SK-N-SH (cell line): ENCODE data around the gene MYO1F. TPM values are rescaled to one million over a fixed set of nuclear protein-coding genes. Genes with fewer than 3 reads are reported as not detected.

Source experiments
- CTCF ChIA-PET: fragments of 300-600, 350-600 bp; formaldehyde crosslinking; extraction: SDS; loops from one replicate; lab custom pipeline; 2021; lab: Yijun Ruan, JAX
- POLR2A ChIA-PET: fragments of 350-600 bp; sonication (Branson Sonifier 250); formaldehyde crosslinking; extraction: SDS; loops from one replicate; lab custom pipeline; 2020; ENCODE audit warnings: antibody characterized with exemption, inconsistent platforms; lab: Yijun Ruan, JAX
- DNase-seq: peaks from one replicate; pipeline ENCODE4 v3.0.0; 2012
- H2AFZ ChIP-seq: fragments of 200-600 bp; sonication (generic); 2 replicates; pipeline ENCODE4 v1.8.1; 2016; ENCODE audit warnings: antibody characterized with exemption, mild to moderate bottlenecking, low read depth
- H3F3A ChIP-seq: fragments of 200-600 bp; sonication (generic); replicated peaks from 2 replicates; pipeline ENCODE3; 2016; ENCODE audit warnings: antibody characterized with exemption, mild to moderate bottlenecking; ENCODE audit not compliant: insufficient read depth
- H3K27ac ChIP-seq, 2 experiments: fragments of 200-500 bp in 1 of 2; fragments of 200-600 bp in 1 of 2; sonication (Bioruptor generic) in 1 of 2; sonication (generic), shearing (Covaris generic) in 1 of 2; 2 replicates each; pipeline versions ENCODE4 v1.5.1 to v1.6.1; 2014 to 2016; ENCODE audit warnings: low read depth in 2 of 2, inconsistent platforms in 1 of 2, low read length in 1 of 2, mild to moderate bottlenecking in 1 of 2, mixed read lengths in 1 of 2
- H3K27me3 ChIP-seq: fragments of 200-600 bp; sonication (generic), shearing (Covaris generic); 2 replicates; pipeline ENCODE4 v1.6.1; 2016; ENCODE audit warnings: mixed run types; ENCODE audit not compliant: insufficient read depth
- H3K36me3 ChIP-seq, 2 experiments: fragments of 200-500 bp in 1 of 2; fragments of 200-600 bp in 1 of 2; sonication (Bioruptor generic) in 1 of 2; sonication (generic) in 1 of 2; replicated peaks in 1 of 2; 2 replicates each; pipeline versions ENCODE3 to v1.5.1; 2014 to 2016; ENCODE audit warnings: low read length in 1 of 2, mild to moderate bottlenecking in 1 of 2; ENCODE audit not compliant: insufficient read depth in 2 of 2, control insufficient read depth in 1 of 2
- H3K4me1 ChIP-seq, 2 experiments: fragments of 200-500 bp in 1 of 2; fragments of 200-600 bp in 1 of 2; sonication (Bioruptor generic) in 1 of 2; sonication (generic), shearing (Covaris generic) in 1 of 2; 2 replicates each; pipeline versions ENCODE4 v1.5.1 to v1.6.1; 2014 to 2016; ENCODE audit warnings: low read depth in 1 of 2, low read length in 1 of 2, mixed run types in 1 of 2; ENCODE audit not compliant: insufficient read depth in 2 of 2, control insufficient read depth in 1 of 2
- H3K4me2 ChIP-seq: fragments of 200-600 bp; sonication (generic), shearing (Covaris generic); 2 replicates; pipeline ENCODE4 v1.6.1; 2017; ENCODE audit warnings: mixed run types
- H3K4me3 ChIP-seq, 2 experiments: fragments of 200-500 bp in 1 of 2; fragments of 200-600 bp in 1 of 2; sonication (Bioruptor generic) in 1 of 2; sonication (generic), shearing (Covaris generic) in 1 of 2; 2 replicates each; pipeline versions ENCODE4 v1.5.1 to v1.8.1; 2014 to 2016; ENCODE audit warnings: low read depth in 2 of 2, inconsistent platforms in 1 of 2, low read length in 1 of 2, mild to moderate bottlenecking in 1 of 2, mixed read lengths in 1 of 2, moderate library complexity in 1 of 2
- H3K79me2 ChIP-seq: fragments of 200-600 bp; sonication (generic); 2 replicates; pipeline ENCODE4 v1.8.1; 2017; ENCODE audit warnings: mild to moderate bottlenecking; ENCODE audit not compliant: insufficient read depth
- H3K9ac ChIP-seq: fragments of 200-600 bp; sonication (generic); 2 replicates; pipeline ENCODE4 v1.6.1; 2017; ENCODE audit warnings: mixed run types
- H3K9me2 ChIP-seq: fragments of 200-600 bp; sonication (generic); 2 replicates; pipeline ENCODE4 v1.6.1; 2017; ENCODE audit warnings: mixed run types
- H3K9me3 ChIP-seq: fragments of 200-600 bp; sonication (generic); 2 replicates; pipeline ENCODE4 v1.6.1; 2017; ENCODE audit warnings: mixed run types, mild to moderate bottlenecking, moderate library complexity
- H4K20me1 ChIP-seq: fragments of 200-600 bp; sonication (generic); 2 replicates; pipeline ENCODE4 v1.6.1; 2017; ENCODE audit warnings: mild to moderate bottlenecking, mixed run types; ENCODE audit not compliant: insufficient read depth
- EZH2phosphoT487 ChIP-seq: fragments of 200-600 bp; sonication (generic); IDR thresholded peaks from 2 replicates; pipeline ENCODE4 v1.6.1; 2017; ENCODE audit warnings: low read depth, mixed run types, mild to moderate bottlenecking, antibody characterized with exemption, moderate library complexity, borderline replicate concordance
- FOXJ3 ChIP-seq: sonication (generic); formaldehyde crosslinking; IDR thresholded peaks from 2 replicates; pipeline ENCODE4 v1.5.1; 2020; ENCODE audit warnings: mild to moderate bottlenecking, missing genetic modification reagents
- FOXM1 ChIP-seq: IDR thresholded peaks from 2 replicates; pipeline ENCODE4 v1.4.0; 2012; ENCODE audit warnings: low read depth, mild to moderate bottlenecking
- GABPA ChIP-seq: IDR thresholded peaks from 2 replicates; pipeline ENCODE4 v1.4.0; 2012; ENCODE audit warnings: low read depth, mild to moderate bottlenecking
- GATA2 ChIP-seq: sonication (generic); formaldehyde crosslinking; IDR thresholded peaks from 2 replicates; pipeline ENCODE4 v1.5.0; 2020; ENCODE audit warnings: mild to moderate bottlenecking, missing genetic modification reagents
- JUND ChIP-seq: IDR thresholded peaks from 2 replicates; pipeline ENCODE4 v1.4.0; 2012
- MEF2A ChIP-seq: IDR thresholded peaks from 2 replicates; pipeline ENCODE4 v1.4.0; 2012; ENCODE audit warnings: low read depth, borderline replicate concordance
- NFIC ChIP-seq: IDR thresholded peaks from 2 replicates; pipeline ENCODE4 v1.4.0; 2012; ENCODE audit warnings: borderline replicate concordance
- NRF1 ChIP-seq: IDR thresholded peaks from 2 replicates; pipeline ENCODE4 v1.6.1; 2012; ENCODE audit warnings: low read depth, mild to moderate bottlenecking, low read length
- POLR2AphosphoS5 ChIP-seq: IDR thresholded peaks from 2 replicates; pipeline ENCODE4 v1.6.1; 2012; ENCODE audit warnings: low read depth, low read length
- RAD21 ChIP-seq: IDR thresholded peaks from 2 replicates; pipeline ENCODE4 v1.6.1; 2012; ENCODE audit warnings: mild to moderate bottlenecking, low read length
- RCOR1 ChIP-seq: fragments of 150-350 bp; IDR thresholded peaks from 2 replicates; pipeline ENCODE4 v1.6.1; 2017; ENCODE audit warnings: antibody characterized with exemption, low read length
- RFX5 ChIP-seq: IDR thresholded peaks from 2 replicates; pipeline ENCODE4 v1.6.1; 2012; ENCODE audit warnings: mild to moderate bottlenecking, improper control_type of control experiment, low read length
- RXRA ChIP-seq: IDR thresholded peaks from 2 replicates; pipeline ENCODE4 v1.4.0; 2012; ENCODE audit warnings: low read depth, mild to moderate bottlenecking, borderline replicate concordance
- SIN3A ChIP-seq: IDR thresholded peaks from 2 replicates; pipeline ENCODE4 v1.6.1; 2012; ENCODE audit warnings: low read depth, mild to moderate bottlenecking, low read length, moderate library complexity, borderline replicate concordance
- TCF12 ChIP-seq: IDR thresholded peaks from 2 replicates; pipeline ENCODE4 v1.4.0; 2012
- WGBS: methylation state at CpG from one replicate; pipeline ENCODE4 v1.1.6; 2017; ENCODE audit warnings: low lambda C conversion rate; 5-methylcytosine and 5-hydroxymethylcytosine counted together
- polyA plus RNA-seq, 3 experiments: library from polyadenylated mRNA; depleted of rRNA; stranded (reverse); fragments of >200 nt; gene quantifications; 2 replicates each; pipeline ENCODE4 v1.2.3, GENCODE V29; 2012
- TF ChIP-seq, protein P1 (sequence below): fragments of 150-350 bp; IDR thresholded peaks from 2 replicates; pipeline ENCODE4 v1.6.1; 2016; ENCODE audit warnings: mild to moderate bottlenecking, low read depth, low read length
- TF ChIP-seq, protein P2 (sequence below): fragments of 150-350 bp; IDR thresholded peaks from 2 replicates; pipeline ENCODE4 v1.6.1; 2017; ENCODE audit warnings: antibody characterized with exemption, low read length, low read depth, borderline replicate concordance
- TF ChIP-seq, protein P3 (sequence below): IDR thresholded peaks from 2 replicates; pipeline ENCODE4 v1.4.0; 2012; ENCODE audit warnings: low read depth, borderline replicate concordance

MYO1F gene
- polyA plus RNA-seq, 1 of the 3 experiments (the other 2 are of a cell fraction), result 0.51 TPM

DNA sequence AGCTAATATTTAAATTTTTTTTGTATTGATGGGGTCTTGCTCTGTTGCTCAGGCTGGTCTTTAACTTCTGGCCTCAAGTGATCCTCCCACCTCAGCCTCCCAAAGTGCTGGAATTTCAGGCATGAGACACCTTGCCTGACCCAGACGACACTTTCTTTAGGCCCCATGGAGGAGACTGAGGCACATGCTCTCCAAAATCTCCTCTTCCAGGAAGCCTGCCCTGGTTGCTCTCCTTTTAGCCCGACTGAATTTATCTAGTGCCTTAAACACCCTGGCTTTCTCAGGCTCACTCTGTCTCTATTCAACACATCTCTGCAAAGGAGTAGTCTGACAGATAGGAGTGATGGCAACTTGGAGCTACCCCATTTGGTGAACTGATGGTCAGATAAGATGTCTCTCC, 18.9 kb downstream of the MYO1F start:
- no peak overlapping the region for H3K4me3 ChIP-seq
- no peaks in the 10 kb centered on the region for H3F3A ChIP-seq
- H3K9me2 ChIP-seq, result no peaks in the 10 kb centered on the region
- no peak overlapping the region for H3K4me2 ChIP-seq
- no peaks in the 10 kb centered on the region for H3K9me3 ChIP-seq
- H3K36me3 ChIP-seq, result no peaks in the 10 kb centered on the region
- no peaks in the 10 kb centered on the region for H3K79me2 ChIP-seq
- no peaks in the 10 kb centered on the region for H3K4me1 ChIP-seq
- 0% methylated on average over 2 of the region's 2 CpGs for WGBS
- no peak for TF ChIP-seq POLR2AphosphoS5
- no peak for TF ChIP-seq RCOR1
- TF ChIP-seq FOXJ3 (CRISPR knock-in tag), result no peak
- TF ChIP-seq GABPA, result no peak
- TF ChIP-seq RAD21, result no peak
- TF ChIP-seq, protein P1, sequence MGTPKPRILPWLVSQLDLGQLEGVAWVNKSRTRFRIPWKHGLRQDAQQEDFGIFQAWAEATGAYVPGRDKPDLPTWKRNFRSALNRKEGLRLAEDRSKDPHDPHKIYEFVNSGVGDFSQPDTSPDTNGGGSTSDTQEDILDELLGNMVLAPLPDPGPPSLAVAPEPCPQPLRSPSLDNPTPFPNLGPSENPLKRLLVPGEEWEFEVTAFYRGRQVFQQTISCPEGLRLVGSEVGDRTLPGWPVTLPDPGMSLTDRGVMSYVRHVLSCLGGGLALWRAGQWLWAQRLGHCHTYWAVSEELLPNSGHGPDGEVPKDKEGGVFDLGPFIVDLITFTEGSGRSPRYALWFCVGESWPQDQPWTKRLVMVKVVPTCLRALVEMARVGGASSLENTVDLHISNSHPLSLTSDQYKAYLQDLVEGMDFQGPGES, result no peak
- no peak for TF ChIP-seq MEF2A
- TF ChIP-seq EZH2phosphoT487, result no peak
- no peak for TF ChIP-seq NFIC
- no peak for TF ChIP-seq GATA2 (CRISPR knock-in tag)
- TF ChIP-seq JUND, result no peak
- TF ChIP-seq TCF12, result no peak
- no peak for TF ChIP-seq RFX5
- TF ChIP-seq SIN3A, result no peak
- TF ChIP-seq RXRA, result no peak
- TF ChIP-seq FOXM1, result no peak
- TF ChIP-seq, protein P2, sequence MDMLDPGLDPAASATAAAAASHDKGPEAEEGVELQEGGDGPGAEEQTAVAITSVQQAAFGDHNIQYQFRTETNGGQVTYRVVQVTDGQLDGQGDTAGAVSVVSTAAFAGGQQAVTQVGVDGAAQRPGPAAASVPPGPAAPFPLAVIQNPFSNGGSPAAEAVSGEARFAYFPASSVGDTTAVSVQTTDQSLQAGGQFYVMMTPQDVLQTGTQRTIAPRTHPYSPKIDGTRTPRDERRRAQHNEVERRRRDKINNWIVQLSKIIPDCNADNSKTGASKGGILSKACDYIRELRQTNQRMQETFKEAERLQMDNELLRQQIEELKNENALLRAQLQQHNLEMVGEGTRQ, result no peak
- TF ChIP-seq, protein P3, sequence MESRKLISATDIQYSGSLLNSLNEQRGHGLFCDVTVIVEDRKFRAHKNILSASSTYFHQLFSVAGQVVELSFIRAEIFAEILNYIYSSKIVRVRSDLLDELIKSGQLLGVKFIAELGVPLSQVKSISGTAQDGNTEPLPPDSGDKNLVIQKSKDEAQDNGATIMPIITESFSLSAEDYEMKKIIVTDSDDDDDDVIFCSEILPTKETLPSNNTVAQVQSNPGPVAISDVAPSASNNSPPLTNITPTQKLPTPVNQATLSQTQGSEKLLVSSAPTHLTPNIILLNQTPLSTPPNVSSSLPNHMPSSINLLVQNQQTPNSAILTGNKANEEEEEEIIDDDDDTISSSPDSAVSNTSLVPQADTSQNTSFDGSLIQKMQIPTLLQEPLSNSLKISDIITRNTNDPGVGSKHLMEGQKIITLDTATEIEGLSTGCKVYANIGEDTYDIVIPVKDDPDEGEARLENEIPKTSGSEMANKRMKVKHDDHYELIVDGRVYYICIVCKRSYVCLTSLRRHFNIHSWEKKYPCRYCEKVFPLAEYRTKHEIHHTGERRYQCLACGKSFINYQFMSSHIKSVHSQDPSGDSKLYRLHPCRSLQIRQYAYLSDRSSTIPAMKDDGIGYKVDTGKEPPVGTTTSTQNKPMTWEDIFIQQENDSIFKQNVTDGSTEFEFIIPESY, result no peak
- TF ChIP-seq NRF1, result no peak
- TF ChIP-seq, all 33 proteins: peak for 0
- CTCF ChIA-PET, result interaction anchor here (1.0 to 4.9 kb wide), 3 partner anchors 21 to 53 kb away, joined by 3 to 34 read pairs (median 3); no protein-coding TSS in a partner anchor
- no peaks in the 10 kb centered on the region for H4K20me1 ChIP-seq
- H3K27me3 ChIP-seq, result no peaks in the 10 kb centered on the region
- DNase-seq, result no peak
- H2AFZ ChIP-seq, result no peak overlapping the region
- H3K9ac ChIP-seq, result no peak overlapping the region
- H3K27ac ChIP-seq, result no peak overlapping the region
- POLR2A ChIA-PET, result no interaction called here
